Fibroblast of villous mesenchyme (primary cell): Measurements from ENCODE around the gene PIK3IP1. TPM values are rescaled to one million over a fixed set of nuclear protein-coding genes. Genes with fewer than 3 reads are reported as not detected.
A peak's percentile ranks its signal among the peaks of the same experiment; 100 is the strongest.

Source experiments
- DNase-seq: peaks from one replicate; pipeline ENCODE4 v3.0.0-alpha.2; 2010; ENCODE audit warnings: low read depth
- H3K4me3 ChIP-seq: 2 replicates; pipeline ENCODE4 v1.5.1; 2011; ENCODE audit warnings: low read depth, mild to moderate bottlenecking, low read length
- CTCF ChIP-seq: IDR thresholded peaks from 2 replicates; pipeline ENCODE4 v1.5.1; 2012; ENCODE audit warnings: low read depth, mild to moderate bottlenecking, low read length; ENCODE audit not compliant: insufficient read depth
- total RNA-seq: library from RNA; depleted of rRNA; stranded (reverse); fragments of >200 nt; gene quantifications from 2 replicates; pipeline ENCODE4 v1.2.3, GENCODE V29; 2012

The PIK3IP1 gene
- total RNA-seq, 1 donor = 11.2 TPM

- DNase-seq = no peak
- no peak for TF ChIP-seq CTCF
These were observed 28.2 kb downstream of the PIK3IP1 start for GRCh38 chr22:31263896-31264640.

GRCh38 chr22:31262312-31263133 is 29.8 kb downstream of the PIK3IP1 start:
- TF ChIP-seq CTCF = no peak
- no peak overlapping the region for H3K4me3 ChIP-seq
- DNase-seq = no peak

More at GRCh38 chr22:31263896-31264640, 28.2 kb downstream of the PIK3IP1 start:
- H3K4me3 ChIP-seq = no peak overlapping the region

GRCh38 chr22:31260474-31260856 is 31.8 kb downstream of the PIK3IP1 start:
- no peak overlapping the region for H3K4me3 ChIP-seq
- no peak for DNase-seq
- TF ChIP-seq CTCF = no peak

- TF ChIP-seq CTCF = no peak
- no peak overlapping the region for H3K4me3 ChIP-seq
- DNase-seq = no peak
These were observed 32.4 kb downstream of the PIK3IP1 start for GRCh38 chr22:31259798-31260473.

GRCh38 chr22:31253949-31254348 is 38.3 kb downstream of the PIK3IP1 start:
- H3K4me3 ChIP-seq = no peak overlapping the region
- TF ChIP-seq CTCF = no peak
- DNase-seq = no peak

- TF ChIP-seq CTCF = no peak
- H3K4me3 ChIP-seq = peak overlapping the region; percentile 77
- DNase-seq = peak; percentile 72
These were observed 41.3 kb downstream of the PIK3IP1 start for GRCh38 chr22:31250740-31251600.
